Uterus (tissue), 4 donors: ENCODE data around the gene KBTBD12. TPM values are rescaled to one million over a fixed set of nuclear protein-coding genes. Genes with fewer than 3 reads are reported as not detected.
"Not testable (repeated sequence)": the region's sequence is repeated elsewhere in the genome, so short reads cannot be mapped to it uniquely, and the experiment has no call there.

ENCODE experiments used
- DNase-seq, 2 donors: peaks; one replicate each; pipeline ENCODE4 v3.0.0-alpha.2; 2019 to 2020
- H3K27ac ChIP-seq, 2 donors: fragments of 200-600 bp; sonication (generic); 1 replicate in 1 of 2; 2 replicates in 1 of 2; pipeline ENCODE4 v1.5.1; 2016 to 2018
- H3K27me3 ChIP-seq, 2 donors: fragments of 200-600 bp; sonication (generic); one replicate each; pipeline ENCODE4 v1.5.1; 2018 to 2019; ENCODE audit warnings: control low read depth in 1 of 2
- H3K36me3 ChIP-seq, 2 donors: fragments of 200-600 bp; sonication (generic); one replicate each; pipeline ENCODE4 v1.5.1; 2019; ENCODE audit warnings: control low read depth in 1 of 2
- H3K4me1 ChIP-seq, 2 donors: fragments of 200-600 bp; sonication (generic); one replicate each; pipeline ENCODE4 v1.5.1; 2018 to 2019; ENCODE audit warnings: control low read depth in 1 of 2
- H3K4me3 ChIP-seq, 2 donors: fragments of 200-600 bp; sonication (generic); 1 replicate in 1 of 2; 2 replicates in 1 of 2; pipeline ENCODE4 v1.5.1; 2018 to 2019; ENCODE audit warnings: mild to moderate bottlenecking in 1 of 2
- H3K9me3 ChIP-seq, 2 donors: fragments of 200-600 bp; sonication (generic); one replicate each; pipeline ENCODE4 v1.5.1; 2019; ENCODE audit warnings: control low read depth in 1 of 2
- POLR2A ChIP-seq, 2 donors: fragments of 450-650 bp; IDR thresholded peaks; one replicate each; pipeline ENCODE4 v1.6.1; 2016; ENCODE audit warnings: antibody characterized with exemption in 2 of 2, mild to moderate bottlenecking in 1 of 2, moderate library complexity in 1 of 2
- intact Hi-C: fragments of 100-400 bp; cut with DNase I; formaldehyde crosslinking; loops from one replicate; pipeline ENCODE4 v1.15.1; 2023; ENCODE audit warnings: low total_unique reads
- total RNA-seq, 4 donors: library from RNA; depleted of rRNA in 3 of 4; stranded (reverse); fragments of >200 nt in 3 of 4; gene quantifications; one replicate each; pipeline versions ENCODE4 v1.1.0 to v1.2.4, GENCODE V29; 2014 to 2023
- TF ChIP-seq, protein P1 (sequence below), 4 experiments: fragments of 200-600 bp in 2 of 4; fragments of 450-650 bp in 2 of 4; sonication (generic) in 2 of 4; IDR thresholded peaks; one replicate each; pipeline ENCODE4 v1.5.1; 2016 to 2019; ENCODE audit warnings: antibody characterized with exemption in 4 of 4, mild to moderate bottlenecking in 2 of 4, moderate library complexity in 1 of 4
- donor health status: DM: yes; HTN: yes; CAD: no.

The KBTBD12 gene
- total RNA-seq, 4 donors from 2014 or later, result 0.59 to 2.8 (median 2.1) TPM; not detected in 1

GRCh38 chr3:127870156-127870555 lies 44.9 kb upstream of the KBTBD12 start:
- H3K4me1 ChIP-seq, result no peaks in the 10 kb centered on the region
- no peak overlapping the region for H3K4me3 ChIP-seq
- H3K27me3 ChIP-seq, result no peaks in the 10 kb centered on the region
- intact Hi-C loops, result no loop called here
- no peaks in the 10 kb centered on the region for H3K9me3 ChIP-seq
- DNase-seq, result no peak
- no peak overlapping the region for H3K27ac ChIP-seq
- H3K36me3 ChIP-seq, result no peaks in the 10 kb centered on the region
- no peak for TF ChIP-seq POLR2A (IDR thresholded peaks at IDR 0.05)
- TF ChIP-seq, protein P1, sequence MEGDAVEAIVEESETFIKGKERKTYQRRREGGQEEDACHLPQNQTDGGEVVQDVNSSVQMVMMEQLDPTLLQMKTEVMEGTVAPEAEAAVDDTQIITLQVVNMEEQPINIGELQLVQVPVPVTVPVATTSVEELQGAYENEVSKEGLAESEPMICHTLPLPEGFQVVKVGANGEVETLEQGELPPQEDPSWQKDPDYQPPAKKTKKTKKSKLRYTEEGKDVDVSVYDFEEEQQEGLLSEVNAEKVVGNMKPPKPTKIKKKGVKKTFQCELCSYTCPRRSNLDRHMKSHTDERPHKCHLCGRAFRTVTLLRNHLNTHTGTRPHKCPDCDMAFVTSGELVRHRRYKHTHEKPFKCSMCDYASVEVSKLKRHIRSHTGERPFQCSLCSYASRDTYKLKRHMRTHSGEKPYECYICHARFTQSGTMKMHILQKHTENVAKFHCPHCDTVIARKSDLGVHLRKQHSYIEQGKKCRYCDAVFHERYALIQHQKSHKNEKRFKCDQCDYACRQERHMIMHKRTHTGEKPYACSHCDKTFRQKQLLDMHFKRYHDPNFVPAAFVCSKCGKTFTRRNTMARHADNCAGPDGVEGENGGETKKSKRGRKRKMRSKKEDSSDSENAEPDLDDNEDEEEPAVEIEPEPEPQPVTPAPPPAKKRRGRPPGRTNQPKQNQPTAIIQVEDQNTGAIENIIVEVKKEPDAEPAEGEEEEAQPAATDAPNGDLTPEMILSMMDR (IDR thresholded peaks at IDR 0.05), result no peak

DNA sequence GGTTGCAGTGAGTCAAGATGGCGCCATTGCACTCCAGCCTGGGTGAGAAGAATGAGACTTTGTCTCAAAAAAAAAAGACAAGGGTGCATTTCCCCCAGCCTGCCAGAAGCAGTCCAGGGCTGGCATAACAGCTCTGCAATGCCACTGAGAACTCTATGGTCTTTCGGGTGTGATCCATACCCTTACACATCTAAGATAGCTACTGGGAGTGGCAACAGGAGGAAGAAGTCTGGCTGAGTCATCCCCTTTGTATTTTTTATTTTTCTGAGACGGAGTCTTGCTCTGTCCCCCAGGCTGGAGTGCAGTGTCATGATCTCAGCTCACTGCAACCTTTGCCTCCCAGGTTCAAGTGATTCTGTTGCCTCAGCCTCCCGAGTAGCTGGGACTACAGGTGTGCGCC lies 40.9 kb upstream of the KBTBD12 start:
- H3K4me1 ChIP-seq, intact Hi-C loops, DNase-seq, H3K9me3 ChIP-seq, H3K4me3 ChIP-seq, H3K27ac ChIP-seq, H3K36me3 ChIP-seq, H3K27me3 ChIP-seq: not testable (repeated sequence)

- TF ChIP-seq POLR2A (IDR thresholded peaks at IDR 0.05), result no peak
- TF ChIP-seq, protein P1 (IDR thresholded peaks at IDR 0.05), result no peak
- no peaks in the 10 kb centered on the region for H3K9me3 ChIP-seq
- no peaks in the 10 kb centered on the region for H3K4me1 ChIP-seq
- no peak overlapping the region for H3K4me3 ChIP-seq
- H3K27me3 ChIP-seq, result no peaks in the 10 kb centered on the region
- no peak for DNase-seq
- no peak overlapping the region for H3K27ac ChIP-seq
- intact Hi-C loops, result no loop called here
- no peaks in the 10 kb centered on the region for H3K36me3 ChIP-seq
Observed at GRCh38 chr3:127881586-127881985, 33.4 kb upstream of the KBTBD12 start.

GRCh38 chr3:127884041-127884440 lies 31.0 kb upstream of the KBTBD12 start:
- H3K4me3 ChIP-seq, result no peak overlapping the region
- no peak overlapping the region for H3K27ac ChIP-seq
- no peaks in the 10 kb centered on the region for H3K27me3 ChIP-seq
- H3K4me1 ChIP-seq, result peaks cover 0 to 3% of the 10 kb centered on the region in 2 donors
- intact Hi-C loops, result no loop called here
- H3K36me3 ChIP-seq, result no peaks in the 10 kb centered on the region
- no peaks in the 10 kb centered on the region for H3K9me3 ChIP-seq
- TF ChIP-seq POLR2A (IDR thresholded peaks at IDR 0.05), result no peak
- TF ChIP-seq, protein P1 (IDR thresholded peaks at IDR 0.05), result no peak
- DNase-seq, result no peak

DNA sequence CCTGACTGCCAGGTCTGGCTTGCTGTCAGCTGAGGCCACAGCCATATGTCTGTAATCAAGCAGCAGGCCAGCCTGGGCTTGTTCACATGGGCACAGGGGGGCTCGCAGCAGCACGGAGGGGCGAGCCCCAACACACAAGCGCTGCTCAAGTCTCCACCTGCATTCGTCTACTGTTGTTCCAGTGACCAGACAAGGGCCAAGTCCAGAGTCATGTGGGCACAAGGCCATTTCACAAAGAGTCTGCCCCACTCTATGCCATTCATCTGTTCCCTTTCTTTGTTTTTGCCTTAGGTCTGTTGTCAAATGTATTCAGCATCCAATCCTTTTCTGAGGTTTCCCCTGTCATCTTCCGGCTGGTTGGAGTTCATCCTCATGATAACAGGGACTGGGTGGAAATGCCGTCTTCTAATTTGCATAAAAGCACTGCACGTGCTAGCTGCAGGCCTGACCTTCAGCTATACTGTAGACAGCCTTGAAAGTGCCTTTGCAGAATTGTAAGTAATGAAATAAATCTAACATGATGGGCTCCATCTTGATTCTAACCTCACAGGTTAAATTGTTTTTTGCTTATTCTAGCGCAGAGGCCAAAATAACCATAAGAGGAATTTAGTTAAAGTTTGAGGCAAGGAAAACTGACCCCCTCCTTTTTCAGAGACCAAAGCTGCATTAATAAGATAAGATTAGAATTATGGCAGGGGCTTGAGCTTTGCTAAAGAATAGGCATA lies 28.6 kb upstream of the KBTBD12 start:
- no peaks in the 10 kb centered on the region for H3K9me3 ChIP-seq
- H3K36me3 ChIP-seq, result no peaks in the 10 kb centered on the region
- no peak for TF ChIP-seq POLR2A (IDR thresholded peaks at IDR 0.05)
- TF ChIP-seq, protein P1 (IDR thresholded peaks at IDR 0.05), result no peak
- H3K4me3 ChIP-seq, result no peak overlapping the region
- DNase-seq, result no peak
- no peak overlapping the region for H3K27ac ChIP-seq
- no peaks in the 10 kb centered on the region for H3K27me3 ChIP-seq
- intact Hi-C loops, result no loop called here
- H3K4me1 ChIP-seq, result peaks cover 0 to 3% of the 10 kb centered on the region in 2 donors

DNA sequence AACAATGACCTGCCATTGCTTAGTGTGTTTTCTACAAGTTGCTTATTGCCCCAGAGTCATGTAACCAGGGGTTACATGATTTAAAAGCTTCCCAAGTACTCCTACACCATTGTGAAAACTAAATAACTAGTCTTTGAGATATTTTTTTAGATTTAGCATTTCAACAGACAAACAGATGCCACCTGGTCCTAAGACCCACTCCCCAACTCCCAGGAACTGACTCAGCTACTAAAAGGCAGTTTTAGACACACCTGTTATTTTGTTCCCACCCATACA lies 28.1 kb upstream of the KBTBD12 start:
- TF ChIP-seq POLR2A (IDR thresholded peaks at IDR 0.05), result no peak
- TF ChIP-seq, protein P1 (IDR thresholded peaks at IDR 0.05), result no peak
- peaks cover 0 to 3% of the 10 kb centered on the region in 2 donors for H3K4me1 ChIP-seq
- DNase-seq, result no peak
- no peaks in the 10 kb centered on the region for H3K9me3 ChIP-seq
- no peaks in the 10 kb centered on the region for H3K36me3 ChIP-seq
- H3K4me3 ChIP-seq, result no peak overlapping the region
- no peak overlapping the region for H3K27ac ChIP-seq
- intact Hi-C loops, result no loop called here
- H3K27me3 ChIP-seq, result no peaks in the 10 kb centered on the region
